Fibroblast of lung (primary cell): ENCODE data around the gene ATP10A.

ENCODE experiments used
- CTCF ChIP-seq, 2 donors: IDR thresholded peaks in 1 of 2; conservative IDR thresholded peaks in 1 of 2; 1 replicate in 1 of 2; 2 replicates in 1 of 2; pipeline ENCODE4 v1.5.1; 2011 to 2012; ENCODE audit warnings: low read length in 2 of 2, control low read depth in 1 of 2, inconsistent platforms in 1 of 2, low read depth in 1 of 2, mild to moderate bottlenecking in 1 of 2
- EZH2 ChIP-seq: IDR thresholded peaks from 2 replicates; pipeline ENCODE4 v1.5.1; 2012; ENCODE audit warnings: low read length, control low read depth, mild to moderate bottlenecking; ENCODE audit errors: missing control alignments

GRCh38 chr15:25847051-25847450 is 16.1 kb downstream of the ATP10A start:
- TF ChIP-seq EZH2 (no peak), CTCF (conservative IDR thresholded peaks at IDR 0.05 in 1 of 2, IDR thresholded peaks at IDR 0.05 in 1 of 2; ENCODE audit: low read depth in 1 of 2, low read length in 2 of 2) (no peak)
